H9 (cell line): Measurements from ENCODE around the gene TPM4. TPM values are rescaled to one million over a fixed set of nuclear protein-coding genes. Genes with fewer than 3 reads are reported as not detected.

ENCODE experiments used
- DNase-seq: peaks from one replicate; pipeline ENCODE4 v3.0.0-alpha.2; 2017
- H2AFZ ChIP-seq: one replicate; pipeline ENCODE4 v1.6.1; 2013; ENCODE audit warnings: mild to moderate bottlenecking, low read length, control low read depth, moderate library complexity
- H2AK5ac ChIP-seq: 2 replicates; pipeline ENCODE4 v1.6.1; 2013; ENCODE audit warnings: low read length, control low read depth, mixed read lengths; ENCODE audit not compliant: insufficient read length
- H2BK120ac ChIP-seq: one replicate; pipeline ENCODE4 v1.6.1; 2013; ENCODE audit warnings: low read depth, mild to moderate bottlenecking, low read length, control low read depth, inconsistent platforms; ENCODE audit not compliant: poor library complexity, severe bottlenecking
- H2BK12ac ChIP-seq: 2 replicates; pipeline ENCODE4 v1.6.1; 2013; ENCODE audit warnings: low read length, control low read depth, mixed read lengths, low read depth; ENCODE audit not compliant: insufficient read length
- H2BK15ac ChIP-seq: 2 replicates; pipeline ENCODE4 v1.6.1; 2013; ENCODE audit warnings: low read depth, low read length, control low read depth
- H2BK20ac ChIP-seq: one replicate; pipeline ENCODE4 v1.6.1; 2013; ENCODE audit warnings: low read depth, mild to moderate bottlenecking, low read length, control low read depth, inconsistent platforms; ENCODE audit not compliant: poor library complexity, severe bottlenecking
- H2BK5ac ChIP-seq: 2 replicates; pipeline ENCODE4 v1.6.1; 2013; ENCODE audit warnings: low read length, control low read depth, mixed read lengths; ENCODE audit not compliant: insufficient read length
- H3K14ac ChIP-seq: 2 replicates; pipeline ENCODE4 v1.6.1; 2013; ENCODE audit warnings: low read length, control low read depth; ENCODE audit not compliant: insufficient read depth
- H3K18ac ChIP-seq: 2 replicates; pipeline ENCODE4 v1.6.1; 2013; ENCODE audit warnings: low read depth, mild to moderate bottlenecking, mixed read lengths, low read length, control low read depth; ENCODE audit not compliant: insufficient read length
- H3K23ac ChIP-seq: 2 replicates; pipeline ENCODE4 v1.6.1; 2013; ENCODE audit warnings: low read length, control low read depth, mixed read lengths, low read depth; ENCODE audit not compliant: insufficient read length
- H3K23me2 ChIP-seq: 2 replicates; pipeline ENCODE4 v1.6.1; 2013; ENCODE audit warnings: low read depth, mild to moderate bottlenecking, mixed read lengths, low read length, control low read depth; ENCODE audit not compliant: insufficient read length, poor library complexity, severe bottlenecking
- H3K27ac ChIP-seq: 2 replicates; pipeline ENCODE4 v1.5.1; 2013; ENCODE audit warnings: low read length, control low read depth, mixed read lengths, low read depth; ENCODE audit not compliant: insufficient read length
- H3K27me3 ChIP-seq: 2 replicates; pipeline ENCODE4 v1.6.1; 2013; ENCODE audit warnings: low read length, control low read depth, inconsistent platforms; ENCODE audit not compliant: insufficient read depth
- H3K4ac ChIP-seq: 2 replicates; pipeline ENCODE4 v1.6.1; 2013; ENCODE audit warnings: low read depth, mild to moderate bottlenecking, control low read depth, inconsistent platforms, low read length, moderate library complexity
- H3K4me1 ChIP-seq: 2 replicates; pipeline ENCODE4 v1.6.1; 2013; ENCODE audit warnings: low read length, control low read depth, inconsistent platforms; ENCODE audit not compliant: insufficient read depth
- H3K4me2 ChIP-seq: 2 replicates; pipeline ENCODE4 v1.6.1; 2013; ENCODE audit warnings: low read length, control low read depth, mixed read lengths; ENCODE audit not compliant: insufficient read length, insufficient read depth
- H3K56ac ChIP-seq: 2 replicates; pipeline ENCODE4 v1.6.1; 2013; ENCODE audit warnings: low read depth, mild to moderate bottlenecking, mixed read lengths, low read length, control low read depth; ENCODE audit not compliant: insufficient read length
- H3K79me1 ChIP-seq: 2 replicates; pipeline ENCODE4 v1.6.1; 2013; ENCODE audit warnings: low read depth, mild to moderate bottlenecking, moderate library complexity, low read length, control low read depth, inconsistent platforms; ENCODE audit not compliant: insufficient read depth, poor library complexity, severe bottlenecking
- H3K79me2 ChIP-seq: 2 replicates; pipeline ENCODE4 v1.6.1; 2013; ENCODE audit warnings: low read length, control low read depth, inconsistent platforms; ENCODE audit not compliant: insufficient read depth
- H3K9ac ChIP-seq: 2 replicates; pipeline ENCODE4 v1.6.1; 2013; ENCODE audit warnings: low read length, control low read depth, mixed read lengths; ENCODE audit not compliant: insufficient read length; ENCODE audit errors: extremely low read depth
- H3K9me3 ChIP-seq: one replicate; pipeline ENCODE4 v1.6.1; 2013; ENCODE audit warnings: low read depth, low read length, inconsistent platforms; ENCODE audit not compliant: control insufficient read depth
- H3T11ph ChIP-seq: one replicate; pipeline ENCODE4 v1.6.1; 2013; ENCODE audit warnings: mild to moderate bottlenecking, low read length, control low read depth, inconsistent platforms
- H4K20me1 ChIP-seq: one replicate; pipeline ENCODE4 v1.6.1; 2013; ENCODE audit not compliant: control insufficient read depth, insufficient read length, insufficient read depth
- H4K5ac ChIP-seq: 2 replicates; pipeline ENCODE4 v1.6.1; 2013; ENCODE audit warnings: low read depth, mild to moderate bottlenecking, mixed read lengths, low read length, control low read depth; ENCODE audit not compliant: insufficient read length
- H4K8ac ChIP-seq: replicated peaks from 2 replicates; pipeline ENCODE4 v1.6.1; 2013; ENCODE audit warnings: low read length, control low read depth, mixed read lengths, low read depth; ENCODE audit not compliant: insufficient read length
- H4K91ac ChIP-seq: 2 replicates; pipeline ENCODE4 v1.6.1; 2013; ENCODE audit warnings: low read depth, mild to moderate bottlenecking, moderate library complexity, mixed read lengths, low read length, control low read depth; ENCODE audit not compliant: insufficient read length
- H3K27ac Mint-ChIP-seq, 3 experiments: 2 replicates in 2 of 3; 3 replicates in 1 of 3; pipeline ENCODE4 v1.8.0; 2020 to 2021; ENCODE audit warnings: mixed read lengths in 3 of 3, mild to moderate bottlenecking in 1 of 3, moderate library complexity in 1 of 3
- H3K27me3 Mint-ChIP-seq: 2 replicates; pipeline ENCODE4 v1.8.0; 2021; ENCODE audit warnings: low read depth, mild to moderate bottlenecking, moderate library complexity, mixed read lengths
- H3K36me3 Mint-ChIP-seq, 3 experiments: 2 replicates in 2 of 3; 3 replicates in 1 of 3; pipeline ENCODE4 v1.8.0; 2020 to 2021; ENCODE audit warnings: low read depth in 3 of 3, mixed read lengths in 3 of 3; ENCODE audit not compliant: insufficient read depth in 1 of 3
- H3K4me1 Mint-ChIP-seq, 2 experiments: 2 replicates each; pipeline ENCODE4 v1.8.0; 2020; ENCODE audit warnings: mixed read lengths in 2 of 2
- H3K4me3 Mint-ChIP-seq, 2 experiments: 2 replicates in 1 of 2; 3 replicates in 1 of 2; pipeline ENCODE4 v1.8.0; 2020 to 2021; ENCODE audit warnings: mild to moderate bottlenecking in 2 of 2, mixed read lengths in 2 of 2, moderate library complexity in 1 of 2
- H3K9me3 Mint-ChIP-seq, 2 experiments: 2 replicates in 1 of 2; 3 replicates in 1 of 2; pipeline ENCODE4 v1.8.0; 2020; ENCODE audit warnings: mild to moderate bottlenecking in 2 of 2, mixed read lengths in 2 of 2, moderate library complexity in 1 of 2
- WGBS: extraction: QIAGEN DNeasy Blood & Tissue Kit; methylation state at CpG from one replicate; pipeline ENCODE4 v1.1.7; 2013; ENCODE audit warnings: missing lambda C conversion rate, low lambda C conversion rate, mixed read lengths; ENCODE audit not compliant: insufficient read length; ENCODE audit errors: extremely low coverage; 5-methylcytosine and 5-hydroxymethylcytosine counted together
- total RNA-seq: library from RNA; stranded (reverse); gene quantifications from 2 replicates; pipeline ENCODE4 v1.2.1, GENCODE V29; 2021
- TF ChIP-seq, protein P1 (sequence below): fragments of 200-600 bp; sonication (generic); conservative IDR thresholded peaks from 3 replicates; pipeline ENCODE4 v1.8.0; 2021; ENCODE audit warnings: antibody characterized with exemption, mild to moderate bottlenecking

TPM4 gene
- total RNA-seq, 1 experiment from 2014 or later = 431 TPM

GRCh38 chr19:16069813-16070365 lies 6.4 kb upstream of the TPM4 start:
- Histone ChIP-seq H2AFZ (no peak overlapping the region), H3K9ac (no peak overlapping the region), H2BK15ac (no peak overlapping the region), H4K91ac (no peak overlapping the region), H3K79me1 (no peaks in the 10 kb centered on the region), H2BK5ac (no peak overlapping the region), H2BK20ac (no peak overlapping the region), H3K4ac (no peak overlapping the region), H2BK120ac (no peak overlapping the region), H3T11ph (no peak overlapping the region), H4K5ac (no peak overlapping the region), H3K23ac (no peak overlapping the region), H4K20me1 (no peaks in the 10 kb centered on the region), H4K8ac (no peak overlapping the region), H3K79me2 (no peaks in the 10 kb centered on the region), H3K23me2 (no peaks in the 10 kb centered on the region), H3K27ac (no peak overlapping the region), H3K27me3 (no peaks in the 10 kb centered on the region), H2BK12ac (no peak overlapping the region), H3K18ac (no peak overlapping the region), H3K56ac (no peak overlapping the region), H3K4me2 (no peak overlapping the region), H3K9me3 (no peaks in the 10 kb centered on the region), H2AK5ac (no peak overlapping the region), H3K14ac (no peak overlapping the region), H3K4me1 (peaks cover 4% of the 10 kb centered on the region; the same call in 1 of the 2 replicates)
- H3K27me3 Mint-ChIP-seq = no peaks in the 10 kb centered on the region
- TF ChIP-seq, protein P1, sequence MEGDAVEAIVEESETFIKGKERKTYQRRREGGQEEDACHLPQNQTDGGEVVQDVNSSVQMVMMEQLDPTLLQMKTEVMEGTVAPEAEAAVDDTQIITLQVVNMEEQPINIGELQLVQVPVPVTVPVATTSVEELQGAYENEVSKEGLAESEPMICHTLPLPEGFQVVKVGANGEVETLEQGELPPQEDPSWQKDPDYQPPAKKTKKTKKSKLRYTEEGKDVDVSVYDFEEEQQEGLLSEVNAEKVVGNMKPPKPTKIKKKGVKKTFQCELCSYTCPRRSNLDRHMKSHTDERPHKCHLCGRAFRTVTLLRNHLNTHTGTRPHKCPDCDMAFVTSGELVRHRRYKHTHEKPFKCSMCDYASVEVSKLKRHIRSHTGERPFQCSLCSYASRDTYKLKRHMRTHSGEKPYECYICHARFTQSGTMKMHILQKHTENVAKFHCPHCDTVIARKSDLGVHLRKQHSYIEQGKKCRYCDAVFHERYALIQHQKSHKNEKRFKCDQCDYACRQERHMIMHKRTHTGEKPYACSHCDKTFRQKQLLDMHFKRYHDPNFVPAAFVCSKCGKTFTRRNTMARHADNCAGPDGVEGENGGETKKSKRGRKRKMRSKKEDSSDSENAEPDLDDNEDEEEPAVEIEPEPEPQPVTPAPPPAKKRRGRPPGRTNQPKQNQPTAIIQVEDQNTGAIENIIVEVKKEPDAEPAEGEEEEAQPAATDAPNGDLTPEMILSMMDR = no peak
- no peak for DNase-seq
- H3K9me3 Mint-ChIP-seq = no peaks in the 10 kb centered on the region
- no peaks in the 10 kb centered on the region; a peak in 1 of 7 replicates for H3K36me3 Mint-ChIP-seq
- no peak overlapping the region for H3K4me3 Mint-ChIP-seq
- peaks cover 21 to 25% of the 10 kb centered on the region in 2 experiments for H3K4me1 Mint-ChIP-seq
- no peak overlapping the region for H3K27ac Mint-ChIP-seq
- WGBS = 100% methylated on average over 1 of the region's 10 CpGs
